HEK293 (cell line): ENCODE results near the gene RAB6A.

Source experiments
- CTCF ChIA-PET: fragments of 350-600 bp; formaldehyde crosslinking; extraction: SDS; loops from one replicate; lab custom pipeline; 2021; ENCODE audit warnings: antibody characterized with exemption; lab: Yijun Ruan, JAX
- POLR2A ChIA-PET: fragments of 300-600 bp; formaldehyde crosslinking; extraction: SDS; loops from one replicate; lab custom pipeline; 2020; ENCODE audit warnings: antibody characterized with exemption, inconsistent platforms; lab: Yijun Ruan, JAX
- H3K27ac ChIP-seq: fragments of 200-500 bp; sonication (Bioruptor generic); 2 replicates; pipeline ENCODE4 v1.5.1; 2014; ENCODE audit warnings: low read depth, low read length, control low read depth, inconsistent platforms; ENCODE audit errors: extremely low read depth
- H3K36me3 ChIP-seq, 2 experiments: fragments of 200-500 bp in 1 of 2; sonication (Bioruptor generic) in 1 of 2; 1 replicate in 1 of 2; 2 replicates in 1 of 2; pipeline ENCODE4 v1.5.1; 2014 to 2017; ENCODE audit warnings: inconsistent platforms in 2 of 2, low read length in 2 of 2; ENCODE audit not compliant: control insufficient read depth in 2 of 2, insufficient read depth in 1 of 2
- H3K4me1 ChIP-seq: fragments of 200-500 bp; sonication (Bioruptor generic); 2 replicates; pipeline ENCODE4 v1.5.1; 2014; ENCODE audit warnings: mild to moderate bottlenecking, low read length, inconsistent platforms; ENCODE audit not compliant: control insufficient read depth, insufficient read depth
- H3K4me3 ChIP-seq: 2 replicates; pipeline ENCODE4 v1.5.1; 2011; ENCODE audit warnings: low read depth, mild to moderate bottlenecking, control low read depth, low read length, moderate library complexity
- H3K9me3 ChIP-seq: fragments of 200-500 bp; sonication (Bioruptor generic); 2 replicates; pipeline ENCODE4 v1.5.1; 2014; ENCODE audit warnings: low read depth, low read length, inconsistent platforms; ENCODE audit not compliant: control insufficient read depth, insufficient read depth
- CTCF ChIP-seq: fragments of 450-650 bp; formaldehyde crosslinking; IDR thresholded peaks from 2 replicates; pipeline ENCODE4 v1.5.1; 2016; ENCODE audit warnings: missing biosample characterization, missing genetic modification characterization
- EGR2 ChIP-seq: fragments of 450-650 bp; formaldehyde crosslinking; IDR thresholded peaks from 2 replicates; pipeline ENCODE4 v1.5.1; 2016; ENCODE audit warnings: low read depth, missing biosample characterization, missing genetic modification characterization
- GLIS2 ChIP-seq: fragments of 450-650 bp; formaldehyde crosslinking; IDR thresholded peaks from 2 replicates; pipeline ENCODE4 v1.5.1; 2016; ENCODE audit warnings: missing biosample characterization, missing genetic modification characterization
- IKZF3 ChIP-seq: fragments of 450-650 bp; IDR thresholded peaks from 2 replicates; pipeline ENCODE4 v1.5.0; 2018; ENCODE audit warnings: missing biosample characterization, mild to moderate bottlenecking, missing genetic modification characterization, moderate library complexity
- KLF9 ChIP-seq: fragments of 450-650 bp; formaldehyde crosslinking; IDR thresholded peaks from 2 replicates; pipeline ENCODE4 v1.5.1; 2016; ENCODE audit warnings: missing biosample characterization, missing genetic modification characterization, low read depth
- PRDM4 ChIP-seq: fragments of 450-650 bp; formaldehyde crosslinking; IDR thresholded peaks from 2 replicates; pipeline ENCODE4 v1.5.1; 2017; ENCODE audit warnings: missing biosample characterization, missing genetic modification characterization
- SCRT1 ChIP-seq: fragments of 450-650 bp; formaldehyde crosslinking; IDR thresholded peaks from 2 replicates; pipeline ENCODE4 v1.5.1; 2016; ENCODE audit warnings: missing biosample characterization, missing genetic modification characterization, borderline replicate concordance
- ZBTB20 ChIP-seq: fragments of 450-650 bp; formaldehyde crosslinking; IDR thresholded peaks from 2 replicates; pipeline ENCODE4 v1.5.1; 2016; ENCODE audit warnings: missing biosample characterization, missing genetic modification characterization
- ZBTB21 ChIP-seq: fragments of 450-650 bp; formaldehyde crosslinking; IDR thresholded peaks from 2 replicates; pipeline ENCODE4 v1.5.1; 2017; ENCODE audit warnings: missing biosample characterization, missing genetic modification characterization
- ZEB2 ChIP-seq: fragments of 450-650 bp; formaldehyde crosslinking; IDR thresholded peaks from 2 replicates; pipeline ENCODE4 v1.5.1; 2016; ENCODE audit warnings: missing biosample characterization, missing genetic modification characterization
- ZFHX2 ChIP-seq: fragments of 450-650 bp; formaldehyde crosslinking; conservative IDR thresholded peaks from 2 replicates; pipeline ENCODE4 v1.5.1; 2016; ENCODE audit warnings: missing biosample characterization, missing genetic modification characterization
- ZNF114 ChIP-seq: fragments of 450-650 bp; formaldehyde crosslinking; IDR thresholded peaks from 2 replicates; pipeline ENCODE4 v1.5.0; 2017; ENCODE audit warnings: missing biosample characterization, missing genetic modification characterization
- ZNF121 ChIP-seq: fragments of 450-650 bp; formaldehyde crosslinking; IDR thresholded peaks from 2 replicates; pipeline ENCODE4 v1.5.1; 2016; ENCODE audit warnings: missing biosample characterization, missing genetic modification characterization
- ZNF132 ChIP-seq: fragments of 450-650 bp; formaldehyde crosslinking; IDR thresholded peaks from 2 replicates; pipeline ENCODE4 v1.5.1; 2017; ENCODE audit warnings: missing biosample characterization, missing genetic modification characterization, borderline replicate concordance
- ZNF394 ChIP-seq: fragments of 450-650 bp; formaldehyde crosslinking; IDR thresholded peaks from 2 replicates; pipeline ENCODE4 v1.5.1; 2016; ENCODE audit warnings: missing biosample characterization, missing genetic modification characterization, mild to moderate bottlenecking, moderate library complexity, borderline replicate concordance
- ZNF501 ChIP-seq: fragments of 450-650 bp; formaldehyde crosslinking; IDR thresholded peaks from 2 replicates; pipeline ENCODE4 v1.5.1; 2016; ENCODE audit warnings: missing biosample characterization, missing genetic modification characterization
- ZNF624 ChIP-seq: fragments of 450-650 bp; formaldehyde crosslinking; IDR thresholded peaks from 2 replicates; pipeline ENCODE4 v1.5.1; 2017; ENCODE audit warnings: missing biosample characterization, missing genetic modification characterization
- ZNF629 ChIP-seq: fragments of 450-650 bp; formaldehyde crosslinking; IDR thresholded peaks from 2 replicates; pipeline ENCODE4 v1.5.1; 2017; ENCODE audit warnings: missing biosample characterization, missing genetic modification characterization
- ZNF747 ChIP-seq: fragments of 450-650 bp; formaldehyde crosslinking; IDR thresholded peaks from 2 replicates; pipeline ENCODE4 v1.5.1; 2016; ENCODE audit warnings: missing biosample characterization, missing genetic modification characterization
- ZNF76 ChIP-seq: fragments of 450-650 bp; formaldehyde crosslinking; IDR thresholded peaks from 2 replicates; pipeline ENCODE4; 2016; ENCODE audit warnings: low read depth, missing biosample characterization, missing genetic modification characterization, borderline replicate concordance
- TF ChIP-seq, protein P1 (sequence below): fragments of 450-650 bp; formaldehyde crosslinking; IDR thresholded peaks from 2 replicates; pipeline ENCODE4 v1.5.1; 2016; ENCODE audit warnings: missing biosample characterization, missing genetic modification characterization
- TF ChIP-seq, protein P2 (sequence below): fragments of 450-650 bp; formaldehyde crosslinking; IDR thresholded peaks from 2 replicates; pipeline ENCODE4 v1.5.1; 2016; ENCODE audit warnings: missing biosample characterization, missing genetic modification characterization, low read depth
- TF ChIP-seq, protein P3 (sequence below): fragments of 450-650 bp; formaldehyde crosslinking; IDR thresholded peaks from 2 replicates; pipeline ENCODE4 v1.5.0; 2017; ENCODE audit warnings: missing biosample characterization, missing genetic modification characterization, borderline replicate concordance
- TF ChIP-seq, protein P4 (sequence below): fragments of 450-650 bp; IDR thresholded peaks from 2 replicates; pipeline ENCODE4 v1.5.1; 2018; ENCODE audit warnings: missing biosample characterization, mild to moderate bottlenecking, missing genetic modification characterization

RAB6A gene

GRCh38 chr11:73760679-73761402 lies at the start of gene RAB6A:
Gene RAB6A, minus strand, starts transcription at chr11:73761074. Its CDS starts 439 bp downstream, at chr11:73760635.
- Histone ChIP-seq H3K4me3 (peak within 1 kb of the TSS; percentile 97), H3K27ac (peak within 1 kb of the TSS; percentile 88), H3K36me3 (no peaks in the 10 kb centered on the region), H3K4me1 (0 out of 2 replicates have a peak, but pooled peaks cover 9% of the 10 kb centered on the region), H3K9me3 (no peaks in the 10 kb centered on the region)
- POLR2A ChIA-PET, result interaction anchor here (0.6 to 4.3 kb wide), 25 partner anchors 15 to 405 kb away, joined by 3 to 102 read pairs (median 4); partner anchors contain the start of genes FAM168A and MRPL48
- CTCF ChIA-PET, result interaction anchor here (0.9 to 2.1 kb wide), 4 partner anchors 19 to 410 kb away, joined by 3 to 15 read pairs (median 4); no protein-coding TSS in a partner anchor
- peak; percentile 78 for TF ChIP-seq GLIS2 (tag by site-specific recombination)
- TF ChIP-seq, protein P1, sequence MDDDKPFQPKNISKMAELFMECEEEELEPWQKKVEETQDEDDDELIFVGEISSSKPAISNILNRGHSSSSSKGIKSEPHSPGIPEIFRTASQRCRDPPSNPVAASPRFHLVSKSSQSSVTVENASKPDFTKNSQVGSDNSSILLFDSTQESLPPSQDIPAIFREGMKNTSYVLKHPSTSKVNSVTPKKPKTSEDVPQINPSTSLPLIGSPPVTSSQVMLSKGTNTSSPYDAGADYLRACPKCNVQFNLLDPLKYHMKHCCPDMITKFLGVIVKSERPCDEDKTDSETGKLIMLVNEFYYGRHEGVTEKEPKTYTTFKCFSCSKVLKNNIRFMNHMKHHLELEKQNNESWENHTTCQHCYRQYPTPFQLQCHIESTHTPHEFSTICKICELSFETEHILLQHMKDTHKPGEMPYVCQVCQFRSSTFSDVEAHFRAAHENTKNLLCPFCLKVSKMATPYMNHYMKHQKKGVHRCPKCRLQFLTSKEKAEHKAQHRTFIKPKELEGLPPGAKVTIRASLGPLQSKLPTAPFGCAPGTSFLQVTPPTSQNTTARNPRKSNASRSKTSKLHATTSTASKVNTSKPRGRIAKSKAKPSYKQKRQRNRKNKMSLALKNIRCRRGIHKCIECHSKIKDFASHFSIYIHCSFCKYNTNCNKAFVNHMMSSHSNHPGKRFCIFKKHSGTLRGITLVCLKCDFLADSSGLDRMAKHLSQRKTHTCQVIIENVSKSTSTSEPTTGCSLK (tag by site-specific recombination), result no peak
- TF ChIP-seq ZNF501 (tag by site-specific recombination), result 0 out of 2 replicates have a peak, but pooled peaks have one; percentile 20
- TF ChIP-seq ZNF624, result no peak
- TF ChIP-seq, protein P2, sequence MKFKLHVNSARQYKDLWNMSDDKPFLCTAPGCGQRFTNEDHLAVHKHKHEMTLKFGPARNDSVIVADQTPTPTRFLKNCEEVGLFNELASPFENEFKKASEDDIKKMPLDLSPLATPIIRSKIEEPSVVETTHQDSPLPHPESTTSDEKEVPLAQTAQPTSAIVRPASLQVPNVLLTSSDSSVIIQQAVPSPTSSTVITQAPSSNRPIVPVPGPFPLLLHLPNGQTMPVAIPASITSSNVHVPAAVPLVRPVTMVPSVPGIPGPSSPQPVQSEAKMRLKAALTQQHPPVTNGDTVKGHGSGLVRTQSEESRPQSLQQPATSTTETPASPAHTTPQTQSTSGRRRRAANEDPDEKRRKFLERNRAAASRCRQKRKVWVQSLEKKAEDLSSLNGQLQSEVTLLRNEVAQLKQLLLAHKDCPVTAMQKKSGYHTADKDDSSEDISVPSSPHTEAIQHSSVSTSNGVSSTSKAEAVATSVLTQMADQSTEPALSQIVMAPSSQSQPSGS (tag by site-specific recombination), result peak; percentile 94
- TF ChIP-seq ZEB2 (tag by site-specific recombination), result peak; percentile 21; the same call in 1 of the 2 replicates
- no peak for TF ChIP-seq PRDM4
- TF ChIP-seq, protein P3, sequence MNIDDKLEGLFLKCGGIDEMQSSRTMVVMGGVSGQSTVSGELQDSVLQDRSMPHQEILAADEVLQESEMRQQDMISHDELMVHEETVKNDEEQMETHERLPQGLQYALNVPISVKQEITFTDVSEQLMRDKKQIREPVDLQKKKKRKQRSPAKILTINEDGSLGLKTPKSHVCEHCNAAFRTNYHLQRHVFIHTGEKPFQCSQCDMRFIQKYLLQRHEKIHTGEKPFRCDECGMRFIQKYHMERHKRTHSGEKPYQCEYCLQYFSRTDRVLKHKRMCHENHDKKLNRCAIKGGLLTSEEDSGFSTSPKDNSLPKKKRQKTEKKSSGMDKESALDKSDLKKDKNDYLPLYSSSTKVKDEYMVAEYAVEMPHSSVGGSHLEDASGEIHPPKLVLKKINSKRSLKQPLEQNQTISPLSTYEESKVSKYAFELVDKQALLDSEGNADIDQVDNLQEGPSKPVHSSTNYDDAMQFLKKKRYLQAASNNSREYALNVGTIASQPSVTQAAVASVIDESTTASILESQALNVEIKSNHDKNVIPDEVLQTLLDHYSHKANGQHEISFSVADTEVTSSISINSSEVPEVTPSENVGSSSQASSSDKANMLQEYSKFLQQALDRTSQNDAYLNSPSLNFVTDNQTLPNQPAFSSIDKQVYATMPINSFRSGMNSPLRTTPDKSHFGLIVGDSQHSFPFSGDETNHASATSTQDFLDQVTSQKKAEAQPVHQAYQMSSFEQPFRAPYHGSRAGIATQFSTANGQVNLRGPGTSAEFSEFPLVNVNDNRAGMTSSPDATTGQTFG (tag by site-specific recombination), result no peak
- TF ChIP-seq, protein P4, sequence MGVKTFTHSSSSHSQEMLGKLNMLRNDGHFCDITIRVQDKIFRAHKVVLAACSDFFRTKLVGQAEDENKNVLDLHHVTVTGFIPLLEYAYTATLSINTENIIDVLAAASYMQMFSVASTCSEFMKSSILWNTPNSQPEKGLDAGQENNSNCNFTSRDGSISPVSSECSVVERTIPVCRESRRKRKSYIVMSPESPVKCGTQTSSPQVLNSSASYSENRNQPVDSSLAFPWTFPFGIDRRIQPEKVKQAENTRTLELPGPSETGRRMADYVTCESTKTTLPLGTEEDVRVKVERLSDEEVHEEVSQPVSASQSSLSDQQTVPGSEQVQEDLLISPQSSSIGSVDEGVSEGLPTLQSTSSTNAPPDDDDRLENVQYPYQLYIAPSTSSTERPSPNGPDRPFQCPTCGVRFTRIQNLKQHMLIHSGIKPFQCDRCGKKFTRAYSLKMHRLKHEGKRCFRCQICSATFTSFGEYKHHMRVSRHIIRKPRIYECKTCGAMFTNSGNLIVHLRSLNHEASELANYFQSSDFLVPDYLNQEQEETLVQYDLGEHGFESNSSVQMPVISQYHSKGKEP (tag by site-specific recombination), result 0 out of 2 replicates have a peak, but pooled peaks have one; percentile 4
- TF ChIP-seq ZNF121 (tag by site-specific recombination), result peak; percentile 98
- peak; percentile 90 for TF ChIP-seq ZFHX2
- TF ChIP-seq ZNF76 (tag by site-specific recombination), result no peak; the same call in 1 of the 2 replicates
- peak; percentile 39; the same call in 1 of the 2 replicates for TF ChIP-seq ZBTB20 (tag by site-specific recombination)
- no peak for TF ChIP-seq SCRT1 (tag by site-specific recombination)
- no peak for TF ChIP-seq ZNF114 (tag by site-specific recombination)
- TF ChIP-seq ZNF132 (tag by site-specific recombination), result no peak
- TF ChIP-seq ZBTB21 (tag by site-specific recombination), result peak; percentile 80
- TF ChIP-seq KLF9, result 0 out of 2 replicates have a peak, but pooled peaks have one; percentile 3
- peak; percentile 66; the same call in 1 of the 2 replicates for TF ChIP-seq IKZF3 (tag by site-specific recombination)
- TF ChIP-seq EGR2 (tag by site-specific recombination), result peak; percentile 81; the same call in 1 of the 2 replicates
- TF ChIP-seq ZNF629 (tag by site-specific recombination), result peak; percentile 93
- no peak for TF ChIP-seq ZNF747 (tag by site-specific recombination)
- TF ChIP-seq ZNF394, result peak; percentile 66; the same call in 1 of the 2 replicates
- TF ChIP-seq CTCF (tag by site-specific recombination), result 0 out of 2 replicates have a peak, but pooled peaks have one; percentile 31
